Astrocyte of the hippocampus (primary cell): ENCODE data around the gene CAPN5.
A peak's percentile ranks its signal among the peaks of the same experiment; 100 is the strongest.
"Not testable (repeated sequence)": the region's sequence is repeated elsewhere in the genome, so short reads cannot be mapped to it uniquely, and the experiment has no call there.

Source experiments
- DNase-seq: peaks from one replicate; pipeline ENCODE4 v3.0.0; 2011; ENCODE audit warnings: low read depth, low spot score

The CAPN5 gene

GRCh38 chr11:77042111-77042726 lies 24.6 kb upstream of the CAPN5 start:
- DNase-seq = no peak

- no peak for DNase-seq
Measured at GRCh38 chr11:77044356-77044755, 22.4 kb upstream of the CAPN5 start.

- DNase-seq = no peak
Measured at GRCh38 chr11:77044886-77045285, 21.9 kb upstream of the CAPN5 start.

- peak; percentile 72 for DNase-seq
Measured at GRCh38 chr11:77046060-77046501, 20.7 kb upstream of the CAPN5 start.

- peak; percentile 95 for DNase-seq
Measured at GRCh38 chr11:77047007-77047927, 19.5 kb upstream of the CAPN5 start.

GRCh38 chr11:77047928-77048446 lies 18.8 kb upstream of the CAPN5 start:
- not testable (repeated sequence) for DNase-seq

- DNase-seq = no peak
Measured at GRCh38 chr11:77049026-77049425, 17.7 kb upstream of the CAPN5 start.

- DNase-seq = no peak
Measured at GRCh38 chr11:77051511-77051910, 15.3 kb upstream of the CAPN5 start.

- DNase-seq = no peak
Measured at GRCh38 chr11:77052518-77052917, 14.3 kb upstream of the CAPN5 start.

- DNase-seq = no peak
Measured at GRCh38 chr11:77053217-77054015, 13.4 kb upstream of the CAPN5 start.

- peak; percentile 34 for DNase-seq
Measured at GRCh38 chr11:77054084-77054483, 12.7 kb upstream of the CAPN5 start.

GRCh38 chr11:77055101-77055561 lies 11.6 kb upstream of the CAPN5 start:
- no peak for DNase-seq

- DNase-seq = no peak
Measured at GRCh38 chr11:77055913-77056312, 10.9 kb upstream of the CAPN5 start.

GRCh38 chr11:77056814-77057402 lies 9.9 kb upstream of the CAPN5 start:
- no peak for DNase-seq

- DNase-seq = no peak
Measured at GRCh38 chr11:77057938-77058474, 8.8 kb upstream of the CAPN5 start.

- no peak for DNase-seq
Measured at GRCh38 chr11:77058900-77059299, 7.9 kb upstream of the CAPN5 start.

GRCh38 chr11:77059806-77060205 lies 7.0 kb upstream of the CAPN5 start:
- no peak for DNase-seq

GRCh38 chr11:77060234-77060633 lies 6.5 kb upstream of the CAPN5 start:
- DNase-seq = no peak

- not testable (repeated sequence) for DNase-seq
Measured at GRCh38 chr11:77061258-77061657, 5.5 kb upstream of the CAPN5 start.

- no peak for DNase-seq
Measured at GRCh38 chr11:77062924-77063323, 3.8 kb upstream of the CAPN5 start.

GRCh38 chr11:77063407-77063806 lies 3.4 kb upstream of the CAPN5 start:
- DNase-seq = no peak
